ENCODE data around the gene RBFOX2. TPM values are rescaled to one million over a fixed set of nuclear protein-coding genes. Genes with fewer than 3 reads are reported as not detected.

The RBFOX2 gene
- polyA plus RNA-seq, 1 of the 3 experiments (the other 2 are of a cell fraction), result 115 TPM

DNA sequence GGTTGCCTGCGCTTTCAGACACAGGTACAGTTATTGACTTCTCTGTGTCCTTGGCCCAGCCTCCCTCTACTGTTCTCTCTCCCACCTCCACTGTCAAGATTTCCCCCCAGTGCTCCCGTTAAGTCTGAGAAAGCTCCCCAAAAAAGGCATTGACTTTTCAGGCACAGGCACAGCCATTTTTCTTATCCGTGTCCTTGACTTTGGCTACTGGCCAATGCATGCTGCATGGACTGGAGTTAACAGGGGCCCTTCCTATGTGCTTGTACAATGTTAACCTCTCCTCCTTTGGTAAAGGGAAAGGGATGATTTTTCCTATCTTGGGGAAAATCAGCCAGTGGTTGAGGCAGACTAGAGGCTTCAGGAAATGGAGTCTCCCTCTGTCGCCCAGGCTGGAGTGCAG is 306.7 kb downstream of the RBFOX2 start (continued):
- TF ChIP-seq, protein P1, sequence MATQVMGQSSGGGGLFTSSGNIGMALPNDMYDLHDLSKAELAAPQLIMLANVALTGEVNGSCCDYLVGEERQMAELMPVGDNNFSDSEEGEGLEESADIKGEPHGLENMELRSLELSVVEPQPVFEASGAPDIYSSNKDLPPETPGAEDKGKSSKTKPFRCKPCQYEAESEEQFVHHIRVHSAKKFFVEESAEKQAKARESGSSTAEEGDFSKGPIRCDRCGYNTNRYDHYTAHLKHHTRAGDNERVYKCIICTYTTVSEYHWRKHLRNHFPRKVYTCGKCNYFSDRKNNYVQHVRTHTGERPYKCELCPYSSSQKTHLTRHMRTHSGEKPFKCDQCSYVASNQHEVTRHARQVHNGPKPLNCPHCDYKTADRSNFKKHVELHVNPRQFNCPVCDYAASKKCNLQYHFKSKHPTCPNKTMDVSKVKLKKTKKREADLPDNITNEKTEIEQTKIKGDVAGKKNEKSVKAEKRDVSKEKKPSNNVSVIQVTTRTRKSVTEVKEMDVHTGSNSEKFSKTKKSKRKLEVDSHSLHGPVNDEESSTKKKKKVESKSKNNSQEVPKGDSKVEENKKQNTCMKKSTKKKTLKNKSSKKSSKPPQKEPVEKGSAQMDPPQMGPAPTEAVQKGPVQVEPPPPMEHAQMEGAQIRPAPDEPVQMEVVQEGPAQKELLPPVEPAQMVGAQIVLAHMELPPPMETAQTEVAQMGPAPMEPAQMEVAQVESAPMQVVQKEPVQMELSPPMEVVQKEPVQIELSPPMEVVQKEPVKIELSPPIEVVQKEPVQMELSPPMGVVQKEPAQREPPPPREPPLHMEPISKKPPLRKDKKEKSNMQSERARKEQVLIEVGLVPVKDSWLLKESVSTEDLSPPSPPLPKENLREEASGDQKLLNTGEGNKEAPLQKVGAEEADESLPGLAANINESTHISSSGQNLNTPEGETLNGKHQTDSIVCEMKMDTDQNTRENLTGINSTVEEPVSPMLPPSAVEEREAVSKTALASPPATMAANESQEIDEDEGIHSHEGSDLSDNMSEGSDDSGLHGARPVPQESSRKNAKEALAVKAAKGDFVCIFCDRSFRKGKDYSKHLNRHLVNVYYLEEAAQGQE (IDR thresholded peaks at IDR 0.05; ENCODE audit: low read depth, low read length), result no peak

GRCh38 chr22:35719212-35719875 is 309.3 kb downstream of the RBFOX2 start:
- no peak overlapping the region for H3K27ac ChIP-seq (ENCODE audit: low read depth in 2 of 2, low read length in 1 of 2)
- no peak overlapping the region for H3K4me3 ChIP-seq (ENCODE audit: low read depth in 2 of 2, low read length in 1 of 2)
- no peaks in the 10 kb centered on the region for H3K9me3 ChIP-seq
- H4K20me1 ChIP-seq (ENCODE audit: insufficient read depth), result no peaks in the 10 kb centered on the region
- no peaks in the 10 kb centered on the region for H3K9me2 ChIP-seq
- no peak for TF ChIP-seq MXI1 (IDR thresholded peaks at IDR 0.05; ENCODE audit: low read depth, low read length)
- TF ChIP-seq, protein P2, sequence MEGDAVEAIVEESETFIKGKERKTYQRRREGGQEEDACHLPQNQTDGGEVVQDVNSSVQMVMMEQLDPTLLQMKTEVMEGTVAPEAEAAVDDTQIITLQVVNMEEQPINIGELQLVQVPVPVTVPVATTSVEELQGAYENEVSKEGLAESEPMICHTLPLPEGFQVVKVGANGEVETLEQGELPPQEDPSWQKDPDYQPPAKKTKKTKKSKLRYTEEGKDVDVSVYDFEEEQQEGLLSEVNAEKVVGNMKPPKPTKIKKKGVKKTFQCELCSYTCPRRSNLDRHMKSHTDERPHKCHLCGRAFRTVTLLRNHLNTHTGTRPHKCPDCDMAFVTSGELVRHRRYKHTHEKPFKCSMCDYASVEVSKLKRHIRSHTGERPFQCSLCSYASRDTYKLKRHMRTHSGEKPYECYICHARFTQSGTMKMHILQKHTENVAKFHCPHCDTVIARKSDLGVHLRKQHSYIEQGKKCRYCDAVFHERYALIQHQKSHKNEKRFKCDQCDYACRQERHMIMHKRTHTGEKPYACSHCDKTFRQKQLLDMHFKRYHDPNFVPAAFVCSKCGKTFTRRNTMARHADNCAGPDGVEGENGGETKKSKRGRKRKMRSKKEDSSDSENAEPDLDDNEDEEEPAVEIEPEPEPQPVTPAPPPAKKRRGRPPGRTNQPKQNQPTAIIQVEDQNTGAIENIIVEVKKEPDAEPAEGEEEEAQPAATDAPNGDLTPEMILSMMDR (IDR thresholded peaks at IDR 0.05), result 0 out of 2 replicates have a peak, but pooled peaks have one; percentile 12
- H3K9ac ChIP-seq, result no peak overlapping the region
- 76% methylated on average over 14 of the region's 15 CpGs for WGBS (ENCODE audit: low lambda C conversion rate)
- CTCF ChIA-PET, result no interaction called here
- POLR2A ChIA-PET, result no interaction called here
- no peaks in the 10 kb centered on the region for H3K27me3 ChIP-seq (ENCODE audit: insufficient read depth)
- H3F3A ChIP-seq (replicated peaks; ENCODE audit: insufficient read depth), result no peaks in the 10 kb centered on the region
- H3K4me2 ChIP-seq, result no peak overlapping the region
- no peaks in the 10 kb centered on the region for H3K36me3 ChIP-seq (replicated peaks in 1 of 2; ENCODE audit: control insufficient read depth in 1 of 2, insufficient read depth in 2 of 2, low read length in 1 of 2)
- H3K79me2 ChIP-seq (ENCODE audit: insufficient read depth), result no peaks in the 10 kb centered on the region
- H3K4me1 ChIP-seq (ENCODE audit: control insufficient read depth in 1 of 2, insufficient read depth in 2 of 2, low read depth in 1 of 2, low read length in 1 of 2), result peaks cover 0 to 7% of the 10 kb centered on the region in 2 experiments; a peak in 1 of 4 replicates
- no peak overlapping the region for H2AFZ ChIP-seq (ENCODE audit: low read depth)
- DNase-seq, result no peak

DNA sequence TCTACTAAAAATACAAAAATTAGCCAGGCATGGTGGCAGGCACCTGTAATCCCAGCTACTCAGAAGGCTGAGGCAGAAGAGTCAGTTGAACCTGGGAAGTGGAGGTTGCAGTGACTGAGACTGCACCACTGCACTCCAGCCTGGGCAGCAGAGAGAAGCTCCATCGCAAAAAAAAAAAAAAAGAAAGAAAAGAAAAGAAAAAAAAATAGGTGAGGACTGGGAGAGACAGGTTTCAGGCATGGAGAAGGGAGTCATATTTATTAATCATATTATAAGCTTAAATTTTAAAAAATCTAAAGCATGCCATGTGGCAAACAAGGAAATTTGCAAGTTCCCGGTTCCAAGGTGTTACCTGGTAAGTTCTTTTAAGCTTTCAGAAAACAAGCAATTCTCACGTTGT is 311.1 kb downstream of the RBFOX2 start, which contains the start of gene APOL5:
APOL5 (plus strand) TSS at position 301 of the 400 bp plus-strand sequence; CDS start at position 301, 0 bp downstream.
- Histone ChIP-seq H2AFZ (ENCODE audit: low read depth) (no peak within 1 kb of the TSS), H3K79me2 (ENCODE audit: insufficient read depth) (no peaks in the 10 kb centered on the region), H3K36me3 (replicated peaks in 1 of 2; ENCODE audit: control insufficient read depth in 1 of 2, insufficient read depth in 2 of 2, low read length in 1 of 2) (no peaks in the 10 kb centered on the region), H3K9me2 (no peaks in the 10 kb centered on the region), H3K9me3 (no peaks in the 10 kb centered on the region), H3K4me1 (ENCODE audit: control insufficient read depth in 1 of 2, insufficient read depth in 2 of 2, low read depth in 1 of 2, low read length in 1 of 2) (peaks cover 0 to 7% of the 10 kb centered on the region in 2 experiments; a peak in 1 of 4 replicates), H3K27ac (ENCODE audit: low read depth in 2 of 2, low read length in 1 of 2) (no peak within 1 kb of the TSS), H3K9ac (no peak within 1 kb of the TSS), H3K27me3 (ENCODE audit: insufficient read depth) (no peaks in the 10 kb centered on the region), H3K4me3 (ENCODE audit: low read depth in 2 of 2, low read length in 1 of 2) (no peak within 1 kb of the TSS), H4K20me1 (ENCODE audit: insufficient read depth) (no peaks in the 10 kb centered on the region), H3F3A (replicated peaks; ENCODE audit: insufficient read depth) (no peaks in the 10 kb centered on the region), H3K4me2 (no peak within 1 kb of the TSS)
- no peak for DNase-seq
- ChIA-PET POLR2A (interaction anchor here (0.6 kb wide), 1 partner anchor 28 kb away, joined by 3 read pairs; no protein-coding TSS in a partner anchor), CTCF (interaction anchor here (0.9 to 1.1 kb wide), 2 partner anchors 23 to 407 kb away, joined by 3 to 4 read pairs; no protein-coding TSS in a partner anchor)
- 66% methylated on average over 3 of the region's 3 CpGs for WGBS (ENCODE audit: low lambda C conversion rate)
- TF ChIP-seq ELF1 (IDR thresholded peaks at IDR 0.05) (no peak), USF2 (IDR thresholded peaks at IDR 0.05; ENCODE audit: borderline replicate concordance, low read depth, low read length) (no peak), EP300 (IDR thresholded peaks at IDR 0.05; ENCODE audit: borderline replicate concordance in 1 of 2, low read depth in 1 of 2, low read length in 1 of 2) (no peak), RAD21 (IDR thresholded peaks at IDR 0.05; ENCODE audit: low read length) (no peak), GATA2 (CRISPR knock-in tag; IDR thresholded peaks at IDR 0.05) (no peak)
- TF ChIP-seq, protein P3, sequence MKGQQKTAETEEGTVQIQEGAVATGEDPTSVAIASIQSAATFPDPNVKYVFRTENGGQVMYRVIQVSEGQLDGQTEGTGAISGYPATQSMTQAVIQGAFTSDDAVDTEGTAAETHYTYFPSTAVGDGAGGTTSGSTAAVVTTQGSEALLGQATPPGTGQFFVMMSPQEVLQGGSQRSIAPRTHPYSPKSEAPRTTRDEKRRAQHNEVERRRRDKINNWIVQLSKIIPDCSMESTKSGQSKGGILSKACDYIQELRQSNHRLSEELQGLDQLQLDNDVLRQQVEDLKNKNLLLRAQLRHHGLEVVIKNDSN (IDR thresholded peaks at IDR 0.05; ENCODE audit: borderline replicate concordance, low read depth), result no peak
- TF ChIP-seq, protein P2 (IDR thresholded peaks at IDR 0.05), result no peak
- TF ChIP-seq, protein P4, sequence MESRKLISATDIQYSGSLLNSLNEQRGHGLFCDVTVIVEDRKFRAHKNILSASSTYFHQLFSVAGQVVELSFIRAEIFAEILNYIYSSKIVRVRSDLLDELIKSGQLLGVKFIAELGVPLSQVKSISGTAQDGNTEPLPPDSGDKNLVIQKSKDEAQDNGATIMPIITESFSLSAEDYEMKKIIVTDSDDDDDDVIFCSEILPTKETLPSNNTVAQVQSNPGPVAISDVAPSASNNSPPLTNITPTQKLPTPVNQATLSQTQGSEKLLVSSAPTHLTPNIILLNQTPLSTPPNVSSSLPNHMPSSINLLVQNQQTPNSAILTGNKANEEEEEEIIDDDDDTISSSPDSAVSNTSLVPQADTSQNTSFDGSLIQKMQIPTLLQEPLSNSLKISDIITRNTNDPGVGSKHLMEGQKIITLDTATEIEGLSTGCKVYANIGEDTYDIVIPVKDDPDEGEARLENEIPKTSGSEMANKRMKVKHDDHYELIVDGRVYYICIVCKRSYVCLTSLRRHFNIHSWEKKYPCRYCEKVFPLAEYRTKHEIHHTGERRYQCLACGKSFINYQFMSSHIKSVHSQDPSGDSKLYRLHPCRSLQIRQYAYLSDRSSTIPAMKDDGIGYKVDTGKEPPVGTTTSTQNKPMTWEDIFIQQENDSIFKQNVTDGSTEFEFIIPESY (IDR thresholded peaks at IDR 0.05; ENCODE audit: borderline replicate concordance, low read depth), result no peak
